ENCODE data around the gene PRKAR2A. TPM values are rescaled to one million over a fixed set of nuclear protein-coding genes. Genes with fewer than 3 reads are reported as not detected.

Gene PRKAR2A
- total and polyA plus RNA-seq, 2 donors (not counting 3 experiments of a cell fraction or from before 2014, with no cell fraction given): 8.6 to 69.9 TPM

DNA sequence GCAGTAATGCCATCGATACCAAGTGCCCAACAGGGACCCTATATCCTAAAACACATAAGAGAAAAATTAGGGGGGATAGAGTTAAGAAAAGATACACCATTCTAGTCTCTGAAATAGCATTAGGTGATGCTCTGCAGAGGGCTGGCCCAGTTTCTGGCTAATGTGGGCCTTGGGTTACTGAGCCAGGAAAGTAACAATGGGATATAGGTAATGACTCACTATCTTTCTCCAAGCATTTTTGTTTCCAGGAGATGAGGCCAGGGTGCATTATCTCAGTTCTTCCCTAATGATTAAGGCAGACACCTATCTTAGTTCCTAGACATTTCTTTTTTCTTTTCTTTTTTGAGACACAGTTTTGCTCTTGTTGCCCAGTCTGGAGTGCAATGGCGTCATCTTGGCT is 50.0 kb downstream of the PRKAR2A start:
- H3K27ac ChIP-seq (ENCODE audit: insufficient read depth, low read depth, low read length): no peak overlapping the region
- TF ChIP-seq, protein P1, sequence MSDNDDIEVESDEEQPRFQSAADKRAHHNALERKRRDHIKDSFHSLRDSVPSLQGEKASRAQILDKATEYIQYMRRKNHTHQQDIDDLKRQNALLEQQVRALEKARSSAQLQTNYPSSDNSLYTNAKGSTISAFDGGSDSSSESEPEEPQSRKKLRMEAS (IDR thresholded peaks at IDR 0.05; ENCODE audit: insufficient read depth, insufficient read length): no peak
- TF ChIP-seq POLR2AphosphoS5 (IDR thresholded peaks at IDR 0.05; ENCODE audit: insufficient read depth, low read depth, low read length): no peak
- no peak for TF ChIP-seq EZH2 (IDR thresholded peaks at IDR 0.05; ENCODE audit: borderline replicate concordance, low read depth, low read length, severe bottlenecking)
- TF ChIP-seq MYC (IDR thresholded peaks at IDR 0.05; ENCODE audit: low read depth, low read length): no peak
- TF ChIP-seq POLR2A (IDR thresholded peaks at IDR 0.05; ENCODE audit: low read depth, low read length): no peak
- TF ChIP-seq FOS (IDR thresholded peaks at IDR 0.05; ENCODE audit: borderline replicate concordance, insufficient read depth, low read length): no peak
- TF ChIP-seq GATA2 (IDR thresholded peaks at IDR 0.05; ENCODE audit: insufficient read depth, insufficient read length, low read depth, low read length): no peak
- TF ChIP-seq CTCF (IDR thresholded peaks at IDR 0.05; ENCODE audit: extremely low read depth in 1 of 2, insufficient read depth in 1 of 2, low read depth in 1 of 2, low read length in 2 of 2): no peak
- TF ChIP-seq JUN (IDR thresholded peaks at IDR 0.05; ENCODE audit: borderline replicate concordance, insufficient read depth, insufficient read length, low read depth): no peak
- BruUV-seq (replicated peaks): no TSS peak
- H3K9ac ChIP-seq (replicated peaks; ENCODE audit: extremely low read depth, insufficient read depth, low read length): no peak overlapping the region
- H3K9me3 ChIP-seq (replicated peaks; ENCODE audit: control insufficient read depth, insufficient read depth, low read length): no peaks in the 10 kb centered on the region
- no peak overlapping the region for H2AFZ ChIP-seq (ENCODE audit: low read depth, low read length)
- POLR2A ChIA-PET: no interaction called here
- H3K79me2 ChIP-seq (ENCODE audit: control insufficient read depth, insufficient read depth, low read length): no peaks in the 10 kb centered on the region
- H3K4me3 ChIP-seq (replicated peaks in 1 of 3; ENCODE audit: insufficient read depth in 1 of 3, low read depth in 1 of 3, low read length in 3 of 3): no peak overlapping the region
- DNase-seq (ENCODE audit: low read depth, low spot score) (no peak), FAIRE-seq (no peak)
- dilution Hi-C loops (cut with MboI; ENCODE audit: extremely low pct_ligation_motif_present, low sequenced_read_pairs) (no loop called here), intact Hi-C loops (cut with micrococcal nuclease) (no loop called here)
- CTCF ChIA-PET: no interaction called here
- no peaks in the 10 kb centered on the region for H3K36me3 ChIP-seq (ENCODE audit: control insufficient read depth in 2 of 2, extremely low read depth in 1 of 2, insufficient read depth in 2 of 2, low read length in 2 of 2)
- H3K27me3 ChIP-seq (ENCODE audit: control insufficient read depth in 2 of 2, insufficient read depth in 2 of 2, low read length in 2 of 2): no peaks in the 10 kb centered on the region
- no peaks in the 10 kb centered on the region for H4K20me1 ChIP-seq (replicated peaks; ENCODE audit: control insufficient read depth, extremely low read depth, insufficient read depth, low read length)
- peaks cover 3% of the 10 kb centered on the region for H3K4me1 ChIP-seq (ENCODE audit: control insufficient read depth, extremely low read depth, insufficient read depth, low read length)
- H3K9me1 ChIP-seq (replicated peaks; ENCODE audit: control insufficient read depth, extremely low read depth, insufficient read depth, low read length): no peaks in the 10 kb centered on the region
- no peak overlapping the region for H3K4me2 ChIP-seq (ENCODE audit: insufficient read depth, low read length)

Measured in endothelial cell of umbilical vein (primary cell).